ENCODE measurements around the gene RGS9BP. TPM values are rescaled to one million over a fixed set of nuclear protein-coding genes. Genes with fewer than 3 reads are reported as not detected.

The RGS9BP gene
- total RNA-seq, 2 donors from 2014 or later, result not detected

- DNase-seq, result no peak
- H3K9ac ChIP-seq (ENCODE audit: extremely low read depth, low read length, poor library complexity, severe bottlenecking), result no peak overlapping the region
- no peaks in the 10 kb centered on the region for H3K36me3 ChIP-seq (ENCODE audit: control insufficient read depth, insufficient read depth, low read length)
- Mint-ChIP-seq H3K27me3 (ENCODE audit: insufficient read depth) (peaks cover 8% of the 10 kb centered on the region), H3K4me1 (no peaks in the 10 kb centered on the region), H3K27ac (no peak overlapping the region), H3K36me3 (ENCODE audit: low read depth) (peaks cover 7% of the 10 kb centered on the region), H3K4me3 (no peak overlapping the region), H3K9me3 (peaks cover 7% of the 10 kb centered on the region)
- WGBS, 2 experiments (ENCODE audit: insufficient coverage in 1 of 2, insufficient read length in 1 of 2), result 91 to 100% methylated on average over 1 of the region's 1 CpG
- TF ChIP-seq, protein P1, sequence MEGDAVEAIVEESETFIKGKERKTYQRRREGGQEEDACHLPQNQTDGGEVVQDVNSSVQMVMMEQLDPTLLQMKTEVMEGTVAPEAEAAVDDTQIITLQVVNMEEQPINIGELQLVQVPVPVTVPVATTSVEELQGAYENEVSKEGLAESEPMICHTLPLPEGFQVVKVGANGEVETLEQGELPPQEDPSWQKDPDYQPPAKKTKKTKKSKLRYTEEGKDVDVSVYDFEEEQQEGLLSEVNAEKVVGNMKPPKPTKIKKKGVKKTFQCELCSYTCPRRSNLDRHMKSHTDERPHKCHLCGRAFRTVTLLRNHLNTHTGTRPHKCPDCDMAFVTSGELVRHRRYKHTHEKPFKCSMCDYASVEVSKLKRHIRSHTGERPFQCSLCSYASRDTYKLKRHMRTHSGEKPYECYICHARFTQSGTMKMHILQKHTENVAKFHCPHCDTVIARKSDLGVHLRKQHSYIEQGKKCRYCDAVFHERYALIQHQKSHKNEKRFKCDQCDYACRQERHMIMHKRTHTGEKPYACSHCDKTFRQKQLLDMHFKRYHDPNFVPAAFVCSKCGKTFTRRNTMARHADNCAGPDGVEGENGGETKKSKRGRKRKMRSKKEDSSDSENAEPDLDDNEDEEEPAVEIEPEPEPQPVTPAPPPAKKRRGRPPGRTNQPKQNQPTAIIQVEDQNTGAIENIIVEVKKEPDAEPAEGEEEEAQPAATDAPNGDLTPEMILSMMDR (conservative IDR thresholded peaks at IDR 0.05), result no peak
- H3K27ac ChIP-seq (ENCODE audit: low read depth, low read length), result no peak overlapping the region
- peaks cover 9% of the 10 kb centered on the region for H3K9me3 ChIP-seq (ENCODE audit: control insufficient read depth, low read length)
- H3K4me3 ChIP-seq (ENCODE audit: low read length), result no peak overlapping the region
- no peaks in the 10 kb centered on the region for H3K27me3 ChIP-seq (ENCODE audit: control insufficient read depth, insufficient read depth, low read length, poor library complexity, severe bottlenecking)
- no peaks in the 10 kb centered on the region for H3K4me1 ChIP-seq (ENCODE audit: control insufficient read depth, insufficient read depth, low read length)
Measured at GRCh38 chr19:32688311-32688710, 12.7 kb downstream of the RGS9BP start.

GRCh38 chr19:32691291-32691951 is 15.8 kb downstream of the RGS9BP start, which contains the start of gene NUDT19:
Gene NUDT19 (plus strand): TSS chr19:32691821. CDS start chr19:32691961, 140 bp downstream.
- Histone ChIP-seq H3K27me3 (ENCODE audit: control insufficient read depth, insufficient read depth, low read length, poor library complexity, severe bottlenecking) (no peaks in the 10 kb centered on the region), H3K36me3 (ENCODE audit: control insufficient read depth, insufficient read depth, low read length) (no peaks in the 10 kb centered on the region), H3K9me3 (ENCODE audit: control insufficient read depth, low read length) (peaks cover 14% of the 10 kb centered on the region), H3K27ac (ENCODE audit: low read depth, low read length) (no peak within 1 kb of the TSS), H3K4me1 (ENCODE audit: control insufficient read depth, insufficient read depth, low read length) (no peaks in the 10 kb centered on the region), H3K4me3 (ENCODE audit: low read length) (peak within 1 kb of the TSS; percentile 56), H3K9ac (ENCODE audit: extremely low read depth, low read length, poor library complexity, severe bottlenecking) (no peak within 1 kb of the TSS)
- Mint-ChIP-seq H3K27ac (no peak within 1 kb of the TSS), H3K4me1 (peaks cover 23% of the 10 kb centered on the region), H3K4me3 (peak within 1 kb of the TSS; percentile 52), H3K36me3 (ENCODE audit: low read depth) (peaks cover 15% of the 10 kb centered on the region), H3K27me3 (ENCODE audit: insufficient read depth) (peaks cover 5% of the 10 kb centered on the region), H3K9me3 (peaks cover 12% of the 10 kb centered on the region)
- DNase-seq, result no peak
- WGBS, 2 experiments (ENCODE audit: insufficient coverage in 1 of 2, insufficient read length in 1 of 2), result 37 to 45% methylated on average over 23 to 32 of the region's 32 CpGs
- TF ChIP-seq, protein P1 (conservative IDR thresholded peaks at IDR 0.05), result no peak

- peaks cover 5% of the 10 kb centered on the region for H3K27me3 Mint-ChIP-seq (ENCODE audit: insufficient read depth)
- Histone ChIP-seq H3K9me3 (ENCODE audit: control insufficient read depth, low read length) (peaks cover 14% of the 10 kb centered on the region), H3K36me3 (ENCODE audit: control insufficient read depth, insufficient read depth, low read length) (no peaks in the 10 kb centered on the region), H3K27me3 (ENCODE audit: control insufficient read depth, insufficient read depth, low read length, poor library complexity, severe bottlenecking) (no peaks in the 10 kb centered on the region), H3K9ac (ENCODE audit: extremely low read depth, low read length, poor library complexity, severe bottlenecking) (no peak overlapping the region), H3K4me3 (ENCODE audit: low read length) (peak overlapping the region; percentile 56), H3K27ac (ENCODE audit: low read depth, low read length) (no peak overlapping the region), H3K4me1 (ENCODE audit: control insufficient read depth, insufficient read depth, low read length) (no peaks in the 10 kb centered on the region)
- H3K36me3 Mint-ChIP-seq (ENCODE audit: low read depth), result peaks cover 14% of the 10 kb centered on the region
- 42 to 76% methylated on average over 10 to 93 of the region's 93 CpGs for WGBS, 2 experiments (ENCODE audit: insufficient coverage in 1 of 2, insufficient read length in 1 of 2)
- H3K4me1 Mint-ChIP-seq, result peaks cover 24% of the 10 kb centered on the region
- peaks cover 12% of the 10 kb centered on the region for H3K9me3 Mint-ChIP-seq
- no peak overlapping the region for H3K27ac Mint-ChIP-seq
- peak overlapping the region; percentile 52 for H3K4me3 Mint-ChIP-seq
- TF ChIP-seq, protein P1 (conservative IDR thresholded peaks at IDR 0.05), result no peak
- DNase-seq, result peak; percentile 85
Measured at GRCh38 chr19:32691952-32692726, 16.5 kb downstream of the RGS9BP start.

All from endodermal cell (in vitro differentiated cells).